Fibroblast of skin of back (primary cell): ENCODE results near the gene FANCE. TPM values are rescaled to one million over a fixed set of nuclear protein-coding genes. Genes with fewer than 3 reads are reported as not detected.

Experiments
- DNase-seq: peaks from one replicate; pipeline ENCODE4 v3.0.0-alpha.2; 2013
- polyA plus RNA-seq, 2 experiments: library from polyadenylated mRNA; unstranded; fragments of 120-200 nt; gene quantifications; one replicate each; pipeline ENCODE4 v1.2.1, GENCODE V29; 2013; ENCODE audit not compliant: insufficient read length in 2 of 2

The FANCE gene, protein sequence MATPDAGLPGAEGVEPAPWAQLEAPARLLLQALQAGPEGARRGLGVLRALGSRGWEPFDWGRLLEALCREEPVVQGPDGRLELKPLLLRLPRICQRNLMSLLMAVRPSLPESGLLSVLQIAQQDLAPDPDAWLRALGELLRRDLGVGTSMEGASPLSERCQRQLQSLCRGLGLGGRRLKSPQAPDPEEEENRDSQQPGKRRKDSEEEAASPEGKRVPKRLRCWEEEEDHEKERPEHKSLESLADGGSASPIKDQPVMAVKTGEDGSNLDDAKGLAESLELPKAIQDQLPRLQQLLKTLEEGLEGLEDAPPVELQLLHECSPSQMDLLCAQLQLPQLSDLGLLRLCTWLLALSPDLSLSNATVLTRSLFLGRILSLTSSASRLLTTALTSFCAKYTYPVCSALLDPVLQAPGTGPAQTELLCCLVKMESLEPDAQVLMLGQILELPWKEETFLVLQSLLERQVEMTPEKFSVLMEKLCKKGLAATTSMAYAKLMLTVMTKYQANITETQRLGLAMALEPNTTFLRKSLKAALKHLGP
- polyA plus RNA-seq (2013, experiment 1 of 2; ENCODE audit: insufficient read length): 10.8 TPM
- polyA plus RNA-seq (2013, experiment 2 of 2; ENCODE audit: insufficient read length): 5.2 TPM

DNA sequence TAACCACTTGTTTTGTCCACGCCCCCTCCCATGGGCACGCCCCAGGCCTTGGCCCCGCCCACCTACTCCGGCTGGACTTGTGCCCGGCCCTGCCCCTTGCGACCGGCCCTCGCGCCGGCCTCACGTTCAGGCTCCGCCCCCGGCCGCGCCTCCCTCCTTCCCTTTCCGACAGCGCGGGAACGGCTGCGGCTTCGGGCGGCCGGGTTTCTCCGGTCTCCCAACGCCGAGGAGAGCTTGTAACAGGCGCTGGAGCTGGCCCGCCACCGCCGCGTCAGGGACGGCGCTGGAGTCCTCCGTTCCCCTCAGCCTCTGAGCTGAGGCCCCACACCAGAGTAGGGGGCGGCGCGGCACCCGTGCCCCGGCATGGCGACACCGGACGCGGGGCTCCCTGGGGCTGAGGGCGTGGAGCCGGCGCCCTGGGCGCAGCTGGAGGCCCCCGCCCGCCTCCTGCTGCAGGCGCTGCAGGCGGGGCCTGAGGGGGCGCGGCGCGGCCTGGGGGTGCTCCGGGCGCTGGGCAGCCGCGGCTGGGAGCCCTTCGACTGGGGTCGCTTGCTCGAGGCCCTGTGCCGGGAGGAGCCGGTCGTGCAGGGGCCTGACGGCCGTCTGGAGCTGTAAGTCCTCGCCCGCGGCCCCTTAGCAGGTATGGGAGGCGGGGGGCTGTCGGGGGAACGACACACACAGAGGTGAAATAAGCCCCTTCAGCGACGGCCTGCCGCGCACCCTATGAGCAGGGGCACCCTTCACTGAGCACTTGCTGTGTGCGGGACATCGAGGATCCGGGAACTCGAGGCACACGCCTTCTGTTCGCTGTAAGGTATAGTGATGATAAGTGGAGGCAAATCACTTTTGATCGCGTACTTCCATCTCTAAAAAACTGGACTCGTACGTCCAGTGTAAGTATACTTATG, at the start of gene FANCE:
Gene FANCE (plus strand): TSS at position 156 of the 908 bp plus-strand sequence. CDS start 208 bp downstream, at position 364.
- peak; percentile 88 for DNase-seq

DNA sequence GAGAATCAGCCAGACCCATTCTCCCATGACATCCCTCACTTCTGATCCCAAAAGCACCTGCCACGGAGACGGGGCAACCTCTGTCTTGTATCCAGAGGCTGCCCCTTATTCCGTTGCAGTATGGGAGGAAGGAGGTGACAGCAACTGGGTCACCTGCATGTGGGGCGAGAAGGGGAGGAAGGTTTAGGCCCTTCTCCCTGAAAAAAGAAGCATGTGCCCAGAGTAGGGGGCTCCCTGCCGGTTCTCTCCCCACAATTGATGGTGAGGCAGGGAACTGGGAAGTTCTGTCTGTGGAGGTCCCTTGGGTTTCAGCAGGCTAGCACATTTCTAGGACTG, 49.3 kb upstream of the FANCE start:
- DNase-seq: no peak

DNA sequence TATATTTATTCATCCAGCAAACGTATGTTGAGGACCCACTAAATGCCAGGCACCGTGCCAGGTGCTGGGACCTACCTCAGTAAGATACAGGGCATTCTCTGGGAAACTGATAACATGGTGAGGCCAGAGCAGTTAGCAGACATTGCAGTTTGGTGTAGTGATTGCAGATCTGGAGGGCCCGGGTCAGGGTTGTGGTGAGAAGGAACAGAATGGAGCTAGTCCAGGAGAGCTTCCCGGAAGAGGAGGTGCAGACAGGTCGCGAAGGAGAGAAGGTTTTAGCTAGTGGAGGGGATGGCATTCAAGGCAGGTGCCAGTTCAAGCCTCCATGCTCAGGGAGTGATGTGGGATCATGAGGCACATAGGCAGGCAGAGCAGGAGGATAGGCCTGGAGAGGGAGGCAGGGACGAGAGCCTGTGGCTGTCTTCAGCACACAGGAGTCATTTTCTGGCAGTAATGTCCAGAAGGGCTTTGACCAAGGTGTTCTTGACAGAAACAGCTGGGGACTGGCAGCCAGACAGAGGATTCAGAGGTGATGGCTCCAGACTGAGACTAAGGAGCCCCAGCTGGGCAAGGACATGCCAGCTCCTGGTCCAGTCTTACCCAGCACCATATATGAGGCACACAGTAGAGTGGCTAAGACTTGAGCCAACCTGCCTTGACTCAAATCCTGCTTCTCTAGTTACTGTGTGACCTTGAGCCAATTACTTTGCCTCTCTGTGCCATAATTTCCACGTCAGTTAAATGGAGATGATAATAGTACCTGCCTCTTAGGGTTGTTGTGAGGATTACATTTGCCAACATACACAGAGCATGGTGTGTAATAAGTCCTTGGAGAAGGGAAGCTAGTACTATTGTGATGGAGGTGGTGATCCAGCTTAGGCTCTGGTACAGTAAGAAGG, 48.3 kb upstream of the FANCE start:
- DNase-seq: no peak

- no peak for DNase-seq
Measured at GRCh38 chr6:35406711-35407485, 45.2 kb upstream of the FANCE start.

GRCh38 chr6:35409245-35409644, 42.9 kb upstream of the FANCE start:
- no peak for DNase-seq

- DNase-seq: no peak
Measured at GRCh38 chr6:35410131-35410530, 42.0 kb upstream of the FANCE start.

GRCh38 chr6:35411066-35411465, 41.1 kb upstream of the FANCE start:
- no peak for DNase-seq

- no peak for DNase-seq
Measured at GRCh38 chr6:35412102-35412501, 40.0 kb upstream of the FANCE start.

- DNase-seq: no peak
Measured at GRCh38 chr6:35413911-35414310, 38.2 kb upstream of the FANCE start.

GRCh38 chr6:35415065-35415891, 36.9 kb upstream of the FANCE start:
- DNase-seq: peak; percentile 77

DNA sequence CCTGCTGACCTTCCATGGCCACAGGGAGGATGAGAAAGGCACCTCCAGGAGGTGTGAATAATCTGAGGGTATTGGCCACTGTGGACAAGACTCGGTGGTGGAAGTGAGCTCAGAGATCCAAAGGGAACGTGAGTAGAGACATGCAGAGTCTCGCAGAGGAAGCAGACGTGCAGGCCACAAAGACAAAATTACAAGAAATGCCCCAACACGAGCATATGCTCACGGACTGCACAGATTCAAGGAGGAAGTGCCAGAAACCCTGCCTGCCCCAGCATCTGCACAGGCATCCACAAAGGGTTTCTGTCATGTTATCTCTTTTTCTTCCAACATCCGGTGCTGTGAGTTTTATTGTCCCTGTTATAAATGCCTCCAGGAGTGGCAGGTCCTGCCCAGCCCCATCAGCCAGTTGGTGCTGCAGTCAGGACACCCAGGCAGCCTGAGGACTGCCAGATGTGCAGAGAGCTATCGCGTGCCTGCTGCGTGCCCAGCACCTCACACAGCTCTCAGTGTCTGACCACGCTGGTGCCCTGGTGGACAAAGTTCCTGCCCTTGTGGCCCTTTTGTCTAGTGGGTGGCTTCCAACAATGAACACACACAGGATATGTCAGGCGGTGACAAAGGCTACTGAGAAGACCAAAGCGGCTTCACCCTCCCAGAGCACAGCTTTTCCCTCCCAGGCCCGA, 34.0 kb upstream of the FANCE start:
- no peak for DNase-seq

DNA sequence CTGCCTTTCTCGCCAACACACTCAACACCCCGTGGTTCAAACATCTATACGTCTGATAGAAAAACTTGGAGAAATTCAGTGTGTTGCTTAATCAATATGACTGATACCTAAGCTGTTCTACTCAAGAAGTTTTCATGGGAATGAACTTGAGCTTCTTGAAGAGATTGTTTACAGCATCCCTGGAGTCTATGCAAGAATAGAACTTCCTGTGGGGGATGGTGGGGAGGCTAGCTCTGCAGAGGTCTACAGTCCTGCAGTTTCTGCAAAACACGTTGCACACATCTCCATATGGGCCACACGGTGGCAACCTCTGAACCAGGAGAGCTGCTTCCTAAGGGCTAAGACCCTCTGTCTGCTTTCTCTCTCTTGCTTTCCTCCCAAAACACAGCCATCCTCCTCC, 32.7 kb upstream of the FANCE start:
- peak; percentile 66 for DNase-seq

- no peak for DNase-seq
Measured at GRCh38 chr6:35419961-35420360, 32.2 kb upstream of the FANCE start.

GRCh38 chr6:35425284-35425683, 26.9 kb upstream of the FANCE start:
- peak; percentile 96 for DNase-seq

DNA sequence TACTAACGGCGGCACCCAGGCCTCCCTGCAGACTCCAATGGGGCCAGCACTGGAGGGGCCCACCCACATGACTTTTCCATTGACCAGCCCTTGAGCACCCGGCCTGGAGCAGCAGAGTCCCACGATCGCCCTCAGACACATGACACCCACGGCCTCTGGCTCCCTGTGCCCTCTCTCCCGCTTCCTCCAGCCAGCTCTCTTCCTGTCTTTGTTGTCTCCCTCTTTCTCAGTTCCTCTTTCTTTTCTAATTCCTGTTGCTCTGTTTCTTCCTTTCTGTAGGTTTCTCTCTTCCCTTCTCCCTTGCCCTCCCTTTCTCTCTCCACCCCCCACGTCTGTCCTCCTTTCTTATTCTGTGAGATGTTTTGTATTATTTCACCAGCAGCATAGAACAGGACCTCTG, 26.1 kb upstream of the FANCE start:
- DNase-seq: no peak

- no peak for DNase-seq
Measured at GRCh38 chr6:35427435-35427834, 24.7 kb upstream of the FANCE start.

GRCh38 chr6:35427851-35428321, 24.3 kb upstream of the FANCE start:
- peak; percentile 89 for DNase-seq

DNA sequence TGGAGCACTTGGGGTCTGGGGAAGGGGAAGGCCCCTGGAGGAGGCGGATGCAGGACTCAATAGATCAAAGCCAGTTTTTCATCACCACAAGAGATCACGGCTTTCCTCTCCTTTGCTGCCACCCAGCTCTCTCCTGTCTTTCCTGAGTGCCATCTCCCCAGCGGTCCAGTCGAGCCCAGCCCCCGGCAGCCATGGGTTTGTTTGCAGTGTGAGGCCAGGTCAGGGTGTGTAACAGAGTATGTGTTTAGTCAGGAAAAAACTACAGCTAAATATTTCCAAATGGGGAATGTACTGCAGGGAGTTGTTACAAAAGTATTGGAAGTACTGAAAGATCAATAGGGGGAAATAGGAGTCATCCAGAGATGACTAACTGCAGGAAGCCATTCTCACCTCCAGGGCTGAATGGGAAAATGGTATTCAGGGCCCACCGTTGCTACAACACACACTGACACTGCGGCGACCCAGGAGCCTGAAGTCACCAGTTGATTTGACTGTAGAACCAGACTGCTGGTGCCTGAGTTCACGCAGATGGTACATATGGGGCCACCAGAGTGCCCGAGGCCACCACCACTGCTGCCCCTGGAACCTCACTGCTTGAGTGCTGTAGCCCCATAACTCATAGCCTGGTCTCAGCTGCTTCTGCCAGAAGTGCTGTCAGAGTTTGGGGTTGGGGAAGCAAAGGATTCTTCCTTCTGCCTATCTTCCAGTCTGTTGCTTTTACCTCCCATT, 23.6 kb upstream of the FANCE start:
- no peak for DNase-seq

DNA sequence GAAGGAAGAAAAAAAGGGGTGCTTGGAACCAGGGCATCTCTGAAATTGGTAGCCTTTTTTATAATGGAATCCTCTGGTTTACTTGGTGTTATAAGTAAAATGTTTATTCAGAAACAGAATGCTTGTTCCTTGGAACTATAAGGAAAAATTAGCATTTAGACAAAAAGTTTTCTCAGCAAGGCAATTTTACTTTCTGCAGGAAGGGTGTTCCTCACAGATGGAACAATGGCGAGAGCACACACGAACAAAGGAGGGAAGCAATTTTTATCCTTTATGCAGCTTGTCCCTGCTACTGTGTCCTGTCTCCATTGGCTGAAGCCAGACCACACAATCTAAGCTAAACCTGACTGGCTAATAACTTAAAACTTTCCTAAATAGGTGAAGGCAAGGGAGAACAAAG, 22.7 kb upstream of the FANCE start:
- no peak for DNase-seq
